Stimulated activated CD4-positive, alpha-beta T cell treated with anti-CD3 and anti-CD28 coated beads, Interleukin-1b, Interleukin-23, amount 100 ng/mL, for 48 hours (primary cell): Measurements from ENCODE around the gene EMP1.
"Not testable (repeated sequence)": the region's sequence is repeated elsewhere in the genome, so short reads cannot be mapped to it uniquely, and the experiment has no call there.

ENCODE experiments used
- DNase-seq: peaks from one replicate; pipeline ENCODE4 v3.0.0-alpha.2; 2020

The EMP1 gene

DNA sequence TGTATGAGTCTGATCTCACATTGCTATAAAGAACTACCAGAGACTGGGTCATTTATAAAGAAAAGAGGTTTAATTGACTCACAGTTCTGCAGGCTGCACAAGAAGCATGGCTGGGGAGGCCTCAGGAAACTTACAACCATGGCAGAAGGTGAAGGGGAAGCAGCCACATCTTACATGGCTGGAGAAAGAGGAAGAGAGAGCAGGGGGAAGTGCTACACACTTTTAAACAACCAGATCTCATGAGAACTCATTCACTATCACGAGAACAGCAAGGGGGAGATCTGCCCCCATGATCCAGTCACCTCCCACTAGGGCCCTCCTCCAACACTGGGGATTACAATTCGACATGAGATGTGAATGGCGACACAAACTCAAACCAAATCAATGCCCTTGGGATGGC is 71.3 kb downstream of the EMP1 start:
- DNase-seq: not testable (repeated sequence)

DNA sequence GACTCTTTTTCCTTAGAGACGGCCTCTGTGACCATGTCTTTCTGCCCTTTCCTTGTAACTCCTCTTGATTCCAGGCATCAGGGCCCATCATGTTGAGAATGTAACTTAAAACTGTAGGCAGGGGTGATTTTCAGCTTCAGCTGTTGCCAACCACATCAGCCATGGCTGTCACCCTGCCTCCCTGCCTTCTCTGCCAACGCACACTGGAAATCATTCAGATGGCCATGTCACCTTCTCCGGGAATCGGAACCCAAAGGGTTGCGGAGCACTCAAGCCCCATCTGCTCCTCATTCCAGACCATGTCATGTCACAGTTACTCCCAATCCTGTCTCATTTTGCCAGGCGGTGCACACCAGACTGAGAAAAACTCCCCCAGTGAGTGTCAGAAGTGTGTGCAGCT is 72.1 kb downstream of the EMP1 start:
- DNase-seq: no peak
